ENCODE measurements around the gene COL23A1.

COL23A1 gene

GRCh38 chr5:178365501-178366440 is 224.4 kb downstream of the COL23A1 start:
- no peak for TF ChIP-seq CTCF (IDR thresholded peaks at IDR 0.05; ENCODE audit: low read length, missing control alignments)
- DNase-seq (ENCODE audit: low read depth), result no peak
- H3K4me3 ChIP-seq (replicated peaks; ENCODE audit: low read depth, low read length), result no peak overlapping the region

GRCh38 chr5:178364326-178364675 is 225.9 kb downstream of the COL23A1 start:
- TF ChIP-seq CTCF (IDR thresholded peaks at IDR 0.05; ENCODE audit: low read length, missing control alignments), result no peak
- no peak overlapping the region for H3K4me3 ChIP-seq (replicated peaks; ENCODE audit: low read depth, low read length)
- no peak for DNase-seq (ENCODE audit: low read depth)

DNA sequence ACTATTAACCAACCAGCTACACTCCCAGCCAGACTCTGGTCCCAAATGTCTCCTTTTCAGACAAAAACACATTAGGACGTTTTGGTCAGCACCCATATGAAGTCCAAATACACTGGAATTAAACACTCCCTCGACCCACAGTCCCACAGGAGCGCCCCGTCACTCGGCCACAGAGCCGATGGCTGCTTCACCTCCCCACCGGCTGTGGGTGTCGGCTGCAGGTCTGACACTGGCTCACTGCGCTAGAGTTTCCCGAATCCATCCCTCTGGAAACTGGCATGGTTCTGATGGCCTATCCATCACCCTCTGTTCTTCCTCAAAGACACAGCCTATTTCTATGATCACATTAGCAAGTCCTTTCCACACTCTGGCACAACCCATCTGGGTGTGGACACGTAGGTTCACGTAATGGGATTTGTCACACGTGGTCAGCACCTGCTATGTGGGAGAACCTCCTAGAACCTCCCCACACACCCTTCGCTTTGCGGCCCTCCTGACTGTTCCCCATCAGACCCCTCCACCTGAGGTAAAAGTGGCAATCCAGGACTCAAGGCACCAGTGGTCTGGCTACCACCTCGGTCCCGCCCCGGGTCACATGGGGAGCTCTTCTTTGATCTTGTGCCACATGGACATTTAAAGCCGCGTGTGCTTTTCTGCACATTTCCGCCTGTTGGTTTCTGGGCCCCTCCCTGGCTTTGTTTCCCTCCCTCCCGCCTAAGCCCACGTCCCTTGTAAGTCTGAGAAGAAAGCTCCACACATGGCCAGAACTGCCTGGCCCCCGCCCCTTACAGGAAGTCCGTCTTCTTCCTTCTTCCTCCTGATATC is 226.5 kb downstream of the COL23A1 start:
- no peak overlapping the region for H3K4me3 ChIP-seq (replicated peaks; ENCODE audit: low read depth, low read length)
- TF ChIP-seq CTCF (IDR thresholded peaks at IDR 0.05; ENCODE audit: low read length, missing control alignments), result no peak
- DNase-seq (ENCODE audit: low read depth), result no peak

DNA sequence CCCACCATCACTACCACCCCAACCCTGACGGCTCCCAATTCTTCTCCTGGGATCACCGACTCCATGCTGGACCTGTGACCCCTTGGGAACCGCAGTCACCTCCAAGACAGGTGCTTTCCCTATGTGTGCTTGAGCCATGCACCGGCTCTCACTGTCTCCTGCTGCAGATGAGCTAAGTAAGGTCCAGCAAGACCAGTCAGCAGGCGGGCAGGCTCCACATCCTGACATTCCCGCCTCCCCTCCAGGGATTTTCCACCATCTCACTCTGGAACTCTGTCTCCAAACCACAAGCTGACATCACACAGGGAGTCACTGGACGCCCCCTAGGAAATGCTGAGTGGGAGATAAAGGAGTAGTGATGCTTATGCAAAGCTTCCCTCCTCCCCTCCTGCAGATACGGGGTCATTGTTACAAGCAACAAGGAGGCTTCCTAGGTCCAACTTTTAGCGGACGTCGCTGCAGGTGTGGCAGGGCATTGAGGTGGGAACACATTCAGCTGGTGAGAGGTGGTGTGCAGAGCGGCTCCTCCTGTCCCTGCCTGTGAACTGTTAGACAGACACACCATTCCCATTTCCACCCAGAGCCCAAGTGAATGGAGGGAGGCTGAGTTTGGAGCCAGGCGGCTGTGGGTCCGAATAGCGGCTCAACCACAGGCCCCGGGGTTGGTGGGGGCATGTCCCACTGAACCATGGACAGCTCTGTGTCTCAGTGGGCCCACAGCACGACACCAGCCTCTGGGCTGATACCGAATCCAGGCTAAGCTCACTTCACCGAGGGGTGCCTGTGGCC is 228.3 kb downstream of the COL23A1 start:
- H3K4me3 ChIP-seq (replicated peaks; ENCODE audit: low read depth, low read length), result no peak overlapping the region
- TF ChIP-seq CTCF (IDR thresholded peaks at IDR 0.05; ENCODE audit: low read length, missing control alignments), result no peak
- no peak for DNase-seq (ENCODE audit: low read depth)

GRCh38 chr5:178360926-178361235 is 229.3 kb downstream of the COL23A1 start:
- H3K4me3 ChIP-seq (replicated peaks; ENCODE audit: low read depth, low read length), result no peak overlapping the region
- TF ChIP-seq CTCF (IDR thresholded peaks at IDR 0.05; ENCODE audit: low read length, missing control alignments), result no peak
- DNase-seq (ENCODE audit: low read depth), result no peak

DNA sequence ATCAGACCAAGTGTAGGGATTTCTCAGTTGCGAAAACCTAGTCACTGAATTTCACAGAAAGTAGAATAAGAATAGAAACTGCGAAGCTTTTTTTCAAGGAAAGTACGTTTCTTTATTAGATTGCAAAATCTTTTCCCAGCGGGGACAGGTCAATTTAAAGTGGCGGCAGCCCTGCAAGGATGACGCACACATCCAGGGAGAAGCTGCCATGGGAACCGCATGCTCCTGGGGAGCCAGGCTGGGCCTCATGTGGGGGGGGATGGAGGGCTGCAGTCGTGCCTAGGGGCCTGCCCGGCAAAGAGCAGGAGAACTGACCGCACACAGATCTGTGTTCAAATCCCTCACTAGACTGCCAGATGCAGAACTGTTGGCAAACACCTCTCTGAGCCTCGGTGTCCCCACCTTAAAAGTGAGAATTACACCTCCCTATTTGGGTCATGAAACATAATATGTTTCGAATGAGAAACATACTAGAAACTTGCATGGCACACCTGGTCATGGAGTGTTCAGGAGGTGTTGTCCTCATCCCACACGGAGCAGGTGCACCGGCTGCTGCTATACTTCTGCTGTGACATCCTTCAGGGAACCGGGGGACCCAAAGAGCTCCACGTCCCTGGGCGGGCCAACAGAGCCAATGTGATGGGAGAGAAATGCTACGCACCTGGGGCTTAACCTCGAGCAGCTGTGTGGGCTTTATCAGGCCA is 229.8 kb downstream of the COL23A1 start:
- no peak for TF ChIP-seq CTCF (IDR thresholded peaks at IDR 0.05; ENCODE audit: low read length, missing control alignments)
- no peak overlapping the region for H3K4me3 ChIP-seq (replicated peaks; ENCODE audit: low read depth, low read length)
- DNase-seq (ENCODE audit: low read depth), result no peak

All from fibroblast of pulmonary artery (primary cell).